NCI-H2227 (cell line): ENCODE data around the gene TBX10.
"Not testable (repeated sequence)": the region's sequence is repeated elsewhere in the genome, so short reads cannot be mapped to it uniquely, and the experiment has no call there.

Source experiments
- DNase-seq: peaks from one replicate; lab custom pipeline; 2025; ENCODE audit not compliant: unreplicated experiment; lab: John Stamatoyannopoulos, UW

The TBX10 gene

DNA sequence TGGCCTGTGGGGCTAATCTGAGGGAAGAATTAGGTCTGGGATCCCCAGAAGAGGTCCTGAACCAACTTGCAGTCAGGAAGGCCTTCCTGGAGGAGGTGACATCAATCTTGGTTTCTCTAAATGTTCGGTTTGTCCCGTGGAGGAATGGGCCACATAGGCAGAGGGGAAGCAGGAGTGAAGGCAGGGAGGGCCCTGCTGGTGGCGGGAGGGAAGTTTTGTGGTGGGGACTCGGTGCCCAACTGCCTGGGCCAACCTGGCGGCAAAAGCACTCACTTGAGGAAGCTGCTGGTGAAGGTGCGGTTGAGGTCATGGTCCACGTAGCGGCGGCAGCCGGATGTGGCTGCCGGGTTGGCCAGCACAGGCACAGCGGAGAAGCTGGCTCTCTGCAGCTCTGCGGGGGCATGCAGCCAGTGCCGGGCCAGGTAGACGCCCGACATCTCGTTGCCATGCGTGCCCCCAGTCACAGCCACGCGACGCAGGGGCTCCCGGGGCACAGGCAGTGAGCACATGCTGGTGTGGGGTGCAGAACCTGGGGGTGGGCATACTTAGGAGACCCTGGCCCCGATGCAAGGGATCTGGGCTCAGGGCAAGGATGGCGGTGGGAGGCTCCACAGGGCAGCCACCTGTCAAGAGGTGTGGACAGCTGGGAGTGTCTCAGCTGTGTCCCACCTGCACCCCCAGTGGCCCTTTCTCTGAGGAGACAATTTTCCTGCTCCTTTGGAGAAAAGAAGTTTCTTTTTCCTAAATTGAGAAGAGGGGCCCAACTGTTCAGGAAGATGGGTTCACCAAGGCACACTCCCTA is 7.2 kb upstream of the TBX10 start:
- no peak for DNase-seq

DNA sequence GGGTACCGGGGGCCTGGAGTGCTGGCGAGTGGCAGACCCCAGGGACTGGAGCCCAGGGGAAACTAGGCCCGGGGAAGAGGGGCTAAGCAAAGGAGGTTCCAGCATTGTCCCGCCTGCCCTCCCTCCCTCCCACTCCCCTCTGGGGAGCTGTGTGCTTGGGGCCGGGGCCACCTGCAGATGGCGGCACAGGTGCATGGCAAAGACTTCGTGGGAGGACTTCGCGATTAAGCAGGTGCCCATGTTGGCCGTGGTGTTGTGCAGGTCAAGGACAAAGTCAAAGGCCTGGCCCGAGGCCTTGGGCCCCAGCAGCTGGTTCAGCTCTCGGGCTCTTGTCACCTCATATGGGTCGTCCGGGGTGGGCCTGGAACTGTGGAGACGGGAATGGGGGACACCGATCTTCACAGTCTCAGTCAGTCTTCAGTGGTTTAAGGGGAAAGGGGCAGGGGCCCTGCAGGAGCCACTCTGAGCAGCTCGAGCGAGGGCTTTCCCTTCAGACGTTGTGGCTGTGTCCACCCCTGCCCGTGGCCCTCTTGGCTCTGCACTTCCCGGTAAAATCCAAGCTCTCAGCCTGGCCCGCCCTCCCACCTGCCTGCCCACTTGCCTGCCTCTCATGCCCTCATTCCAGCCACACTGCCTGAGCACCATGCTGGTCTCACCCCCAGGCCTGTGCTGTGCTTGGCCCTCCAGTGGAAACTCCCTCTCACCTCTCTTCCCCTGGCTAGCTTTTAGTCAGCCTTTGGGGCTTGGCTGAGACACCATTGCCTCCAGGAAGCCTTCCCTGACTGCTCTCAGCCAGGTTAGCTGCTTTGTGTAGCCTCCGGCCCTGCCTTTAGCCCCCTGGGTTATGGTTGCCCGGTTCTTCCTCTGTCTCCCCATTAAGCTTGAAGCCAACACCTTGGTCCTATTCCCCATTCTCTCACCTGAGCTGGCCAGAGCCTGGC is 6.2 kb upstream of the TBX10 start:
- DNase-seq = no peak

DNA sequence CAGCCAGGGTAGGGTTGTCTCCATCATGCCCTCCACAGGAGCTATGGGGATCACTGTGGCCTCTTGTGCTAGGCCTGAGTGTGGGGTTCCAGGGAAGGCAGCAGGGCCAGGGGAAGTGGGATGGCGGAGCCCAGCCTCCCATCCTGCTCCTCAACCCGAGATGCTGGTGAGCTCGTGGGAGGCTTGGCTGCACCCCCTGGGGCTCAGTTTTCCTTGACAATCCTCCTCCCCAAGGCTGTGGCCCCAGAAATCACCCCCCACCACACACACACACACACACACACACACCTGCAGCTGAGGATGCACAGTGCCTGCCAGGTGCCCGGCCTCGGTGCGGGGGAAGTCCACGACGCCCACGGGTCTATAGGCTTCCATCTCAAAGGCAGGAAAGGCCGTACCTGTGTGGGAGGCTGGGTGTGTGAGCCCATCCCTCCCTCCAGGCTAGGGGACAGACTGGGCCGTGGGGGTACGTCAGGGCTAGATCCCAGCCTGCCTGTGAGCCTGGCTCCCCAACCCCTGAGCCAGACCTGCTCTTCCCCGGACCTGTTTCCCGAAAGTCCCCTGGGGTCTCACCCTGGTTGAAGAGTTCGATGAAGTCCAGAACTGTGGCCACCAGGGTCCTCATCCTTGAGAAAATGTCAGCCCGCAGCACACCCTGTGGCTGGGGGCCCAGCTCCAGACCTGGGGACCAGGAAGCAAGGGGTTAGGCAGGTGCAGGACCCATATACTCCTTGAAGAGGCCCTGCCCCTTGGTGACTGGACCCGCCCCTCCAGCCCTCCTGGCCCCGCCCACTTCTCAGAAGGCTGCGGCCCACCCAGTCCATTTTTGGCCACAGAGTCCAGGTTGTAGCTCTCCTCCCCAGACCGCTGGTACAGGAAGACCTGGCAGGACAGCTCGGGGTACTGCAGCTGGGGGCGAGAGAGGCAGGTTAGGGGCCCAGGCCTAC is 5.2 kb upstream of the TBX10 start:
- DNase-seq = no peak

DNA sequence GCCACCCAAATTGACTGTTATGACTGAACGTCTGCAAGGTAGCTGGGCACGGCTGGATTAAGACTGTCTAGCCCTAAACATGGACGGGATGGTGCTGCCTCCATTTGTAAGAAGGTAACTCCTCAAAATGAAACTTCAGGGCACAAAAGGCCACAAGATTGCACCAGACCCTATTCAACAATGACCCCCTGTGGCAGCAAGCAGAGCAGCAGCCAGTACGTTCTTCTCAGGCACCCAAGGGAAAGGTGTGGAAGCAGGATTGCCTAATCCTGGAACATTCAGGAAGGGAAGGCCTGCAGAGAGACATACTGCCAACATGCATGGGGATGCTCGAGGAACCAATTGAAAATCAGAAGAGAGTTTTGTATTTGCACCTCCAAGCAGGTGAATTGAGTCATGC is 4.5 kb upstream of the TBX10 start:
- DNase-seq = no peak

DNA sequence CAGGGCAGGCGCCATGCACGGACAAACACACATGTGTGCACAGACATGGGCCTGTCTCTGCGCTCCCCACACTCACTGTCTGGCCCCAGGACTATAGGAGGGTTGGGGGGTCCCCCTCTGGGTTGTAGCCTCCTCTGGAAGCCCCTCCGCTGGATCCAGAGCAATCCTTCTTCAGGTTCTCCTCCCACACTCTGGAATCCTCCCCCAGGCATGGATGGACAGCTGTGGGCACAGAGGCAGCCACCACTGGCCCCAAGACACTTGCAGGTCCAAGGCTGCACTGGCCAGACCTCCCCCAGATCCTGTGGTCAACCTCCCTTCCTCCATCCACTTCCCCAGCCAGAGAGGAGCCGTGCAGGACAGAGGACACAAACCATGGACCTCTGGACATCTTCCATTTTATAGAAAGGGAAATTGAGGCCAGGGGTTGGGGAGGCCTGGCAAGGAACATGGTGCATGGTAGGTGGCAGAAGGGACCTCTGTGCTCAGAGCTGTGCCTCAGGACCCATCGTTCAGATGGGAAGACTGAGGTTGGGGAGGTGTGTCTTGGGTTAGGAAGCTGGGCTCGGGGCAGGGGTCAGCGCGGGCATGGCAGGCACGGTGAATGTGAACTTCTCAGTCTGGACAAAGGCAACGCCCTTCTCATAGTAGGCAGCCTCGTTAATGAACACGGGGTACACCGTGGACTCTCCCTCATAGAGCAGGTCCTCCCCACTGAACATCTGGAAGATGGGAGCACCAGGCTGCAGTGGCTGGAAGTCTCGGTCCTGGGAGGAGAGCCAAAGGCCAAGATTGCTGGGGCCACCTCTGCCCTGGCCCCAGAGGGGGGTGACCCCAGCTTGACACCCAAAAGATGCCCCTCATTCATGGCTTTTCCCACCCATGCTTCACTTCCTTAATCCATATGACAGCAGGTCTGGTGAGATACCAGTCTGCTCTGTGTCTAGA is 2.9 kb upstream of the TBX10 start:
- DNase-seq = no peak

- DNase-seq = no peak
Measured at GRCh38 chr11:67641338-67642172, 2.0 kb upstream of the TBX10 start.

GRCh38 chr11:67640758-67641337 is 1.3 kb upstream of the TBX10 start:
- no peak for DNase-seq

DNA sequence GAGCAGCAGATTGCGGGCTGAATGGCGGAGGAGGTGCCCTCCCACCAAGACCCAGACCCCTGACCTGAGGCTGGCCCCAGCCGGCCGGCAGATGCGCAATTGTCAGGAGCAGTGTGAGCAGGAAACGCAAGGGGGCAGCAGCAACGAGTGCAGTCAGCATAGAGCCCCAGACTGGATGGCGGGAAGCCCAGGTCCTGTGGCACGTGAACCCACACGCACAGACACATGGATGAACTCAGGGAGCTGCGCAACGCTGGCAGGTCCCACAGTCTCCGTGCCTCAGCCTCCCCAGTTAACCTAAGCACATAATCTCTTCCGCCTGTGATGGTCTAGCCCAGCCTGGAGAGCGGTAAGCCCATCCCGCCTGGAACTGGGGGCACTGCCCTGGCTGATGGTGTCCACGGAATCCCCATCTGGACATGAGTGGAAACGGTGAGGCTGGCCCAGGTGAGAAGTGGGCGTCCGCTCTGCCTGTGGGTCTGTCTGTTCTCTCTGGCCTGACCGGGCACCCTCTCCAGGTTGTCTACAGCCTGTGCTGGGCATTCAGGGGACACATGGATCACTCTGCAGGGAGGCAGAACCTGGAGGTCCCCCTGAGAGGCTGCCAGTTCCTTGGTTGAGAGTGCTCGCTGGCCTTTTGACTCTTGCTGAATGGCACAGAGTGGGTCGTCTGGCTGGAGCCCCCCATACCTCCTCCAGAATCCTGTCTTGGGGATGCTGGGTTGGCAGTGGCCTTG is 626 bp upstream of the TBX10 start:
- DNase-seq = no peak

GRCh38 chr11:67638535-67639437 is 777 bp downstream of the TBX10 start:
- DNase-seq = no peak

GRCh38 chr11:67637441-67637840 is 2.1 kb downstream of the TBX10 start:
- DNase-seq = not testable (repeated sequence)

DNA sequence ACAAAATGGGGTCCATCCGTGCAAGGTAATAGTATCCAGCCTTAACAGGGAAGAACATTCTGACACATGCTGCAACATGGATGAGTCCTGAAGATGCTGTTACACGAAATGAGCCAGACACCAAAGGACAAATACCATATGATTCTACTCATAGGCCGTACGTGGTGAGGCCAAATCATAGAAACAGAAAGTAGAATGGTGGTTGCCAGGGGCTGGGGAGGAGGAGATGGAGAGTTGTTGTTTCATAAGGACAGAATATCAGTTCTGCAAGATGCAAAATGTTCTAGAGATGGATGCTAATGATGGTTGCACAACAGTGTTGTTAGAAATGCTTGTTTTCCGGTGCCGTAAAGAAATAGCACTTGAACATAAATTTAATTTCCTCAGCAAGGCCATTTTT is 2.6 kb downstream of the TBX10 start:
- DNase-seq = no peak

GRCh38 chr11:67635231-67635521 is 4.4 kb downstream of the TBX10 start:
- no peak for DNase-seq

GRCh38 chr11:67634366-67635230 is 5.0 kb downstream of the TBX10 start:
- no peak for DNase-seq

GRCh38 chr11:67633758-67634365 is 5.7 kb downstream of the TBX10 start:
- no peak for DNase-seq

- DNase-seq = no peak
Measured at GRCh38 chr11:67632982-67633755, 6.4 kb downstream of the TBX10 start.
